ENCODE measurements around the gene BIN1. TPM values are rescaled to one million over a fixed set of nuclear protein-coding genes. Genes with fewer than 3 reads are reported as not detected.
A peak's percentile ranks its signal among the peaks of the same experiment; 100 is the strongest.

Gene BIN1
- polyA plus RNA-seq, 1 of the 3 experiments (the other 2 are of a cell fraction) = 40.3 TPM

DNA sequence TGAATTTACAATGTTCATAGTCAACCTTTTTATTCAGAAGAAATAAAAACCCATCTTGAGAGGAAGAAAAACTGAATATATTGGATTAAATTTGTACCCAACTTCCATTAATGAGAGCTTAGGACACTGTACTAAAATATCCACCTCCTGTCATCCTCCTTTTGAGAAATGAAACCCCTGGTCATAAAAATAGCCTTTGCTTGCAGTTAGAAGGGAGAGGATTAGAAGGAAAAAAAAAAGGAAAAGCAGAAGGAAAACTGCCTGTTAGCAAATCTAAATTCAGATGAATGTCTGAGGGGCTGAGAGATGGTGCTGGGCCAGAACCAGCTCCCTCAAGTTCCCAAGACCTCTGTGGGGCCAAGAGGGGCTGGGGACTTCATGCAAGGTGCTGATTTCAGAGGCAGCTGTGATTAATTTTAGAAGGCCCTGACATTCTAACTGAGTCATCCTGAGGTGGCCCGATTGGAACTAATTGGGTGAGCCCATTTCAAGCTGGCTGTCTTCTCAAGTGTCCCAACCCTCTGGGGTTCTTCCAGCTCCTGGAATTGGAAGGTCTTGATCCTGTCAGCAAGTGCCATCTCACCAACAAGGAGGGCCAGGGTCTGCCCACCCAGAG is 38.4 kb upstream of the BIN1 start:
- no peaks in the 10 kb centered on the region for H4K20me1 ChIP-seq (ENCODE audit: insufficient read depth)
- H3K79me2 ChIP-seq (ENCODE audit: insufficient read depth) = no peaks in the 10 kb centered on the region
- no peak overlapping the region for H3K27ac ChIP-seq (ENCODE audit: low read depth in 2 of 2, low read length in 1 of 2)
- no peak overlapping the region for H3K4me2 ChIP-seq
- no peak for DNase-seq
- H3F3A ChIP-seq (replicated peaks; ENCODE audit: insufficient read depth) = peaks cover 10% of the 10 kb centered on the region
- no peak overlapping the region for H3K9ac ChIP-seq
- no peak overlapping the region for H3K4me3 ChIP-seq (ENCODE audit: low read depth in 2 of 2, low read length in 1 of 2)
- H3K4me1 ChIP-seq (ENCODE audit: control insufficient read depth in 1 of 2, insufficient read depth in 2 of 2, low read depth in 1 of 2, low read length in 1 of 2) = peaks cover 0 to 3% of the 10 kb centered on the region in 2 experiments; a peak in 1 of 4 replicates
- no peaks in the 10 kb centered on the region for H3K9me3 ChIP-seq
- CTCF ChIA-PET = interaction anchor here (0.6 to 1.5 kb wide), 6 partner anchors 11 to 96 kb away, joined by 3 to 6 read pairs (median 4); no protein-coding TSS in a partner anchor
- WGBS (ENCODE audit: low lambda C conversion rate) = 38% methylated on average over 1 of the region's 1 CpG
- POLR2A ChIA-PET = no interaction called here
- no peaks in the 10 kb centered on the region for H3K9me2 ChIP-seq
- no peaks in the 10 kb centered on the region for H3K36me3 ChIP-seq (replicated peaks in 1 of 2; ENCODE audit: control insufficient read depth in 1 of 2, insufficient read depth in 2 of 2, low read length in 1 of 2)
- no peak for TF ChIP-seq TEAD4 (IDR thresholded peaks at IDR 0.05; ENCODE audit: borderline replicate concordance, insufficient read depth)
- TF ChIP-seq TCF12 (IDR thresholded peaks at IDR 0.05) = peak; percentile 57; the same call in 1 of the 2 replicates
- TF ChIP-seq CHD2 (IDR thresholded peaks at IDR 0.05; ENCODE audit: low read length, partially characterized antibody) = no peak
- H3K27me3 ChIP-seq (ENCODE audit: insufficient read depth) = no peaks in the 10 kb centered on the region
- no peak overlapping the region for H2AFZ ChIP-seq (ENCODE audit: low read depth)

DNA sequence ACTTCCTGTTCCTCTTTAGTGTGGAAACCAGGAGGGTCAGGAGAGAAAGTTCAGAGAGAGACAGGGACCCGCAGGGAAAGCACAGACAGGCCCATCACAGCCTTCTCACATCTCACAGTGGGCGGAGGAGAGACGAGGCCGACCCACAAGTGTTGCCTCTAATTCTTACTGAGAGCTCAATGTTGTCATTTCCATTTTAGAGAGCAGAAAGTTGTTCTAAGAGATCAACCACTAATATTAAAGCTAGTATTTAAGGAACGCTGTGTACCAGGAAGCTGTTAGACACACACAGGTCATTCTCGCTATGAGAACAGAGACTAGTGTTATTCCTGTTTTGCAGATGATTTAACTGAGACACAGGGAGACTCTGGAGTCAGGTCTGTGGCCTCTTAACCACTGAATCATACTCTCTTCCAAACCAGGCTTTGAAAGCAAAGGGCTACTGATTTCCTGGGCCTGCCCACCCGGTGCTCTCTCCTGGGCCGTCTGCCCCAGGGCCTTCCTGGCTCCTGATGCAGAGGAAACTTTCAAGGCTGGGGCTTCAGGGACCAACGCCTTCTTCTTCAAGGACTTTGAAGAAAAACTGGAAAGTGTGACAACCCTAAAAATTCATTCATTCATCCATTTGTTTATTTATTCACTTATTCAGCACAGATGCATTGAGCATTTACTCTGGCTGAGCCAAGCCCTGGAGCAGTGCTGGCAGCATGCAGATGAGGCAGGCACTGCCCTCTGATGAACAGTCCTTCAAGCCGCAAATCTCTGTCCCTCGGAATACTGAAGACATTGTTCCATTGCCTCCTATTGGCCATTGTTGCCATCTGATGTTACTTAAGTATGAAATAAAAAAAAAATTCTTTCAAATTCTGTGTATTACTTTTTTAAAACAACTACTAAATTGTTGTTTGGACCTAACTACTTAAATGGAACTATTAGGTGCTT is 37.2 kb upstream of the BIN1 start:
- Histone ChIP-seq H3K27ac (ENCODE audit: low read depth in 2 of 2, low read length in 1 of 2) (peak overlapping the region in 1 of 2 experiments; percentile 41; a peak in 1 of 4 replicates), H3K4me2 (no peak overlapping the region), H2AFZ (ENCODE audit: low read depth) (peak overlapping the region; percentile 40; the same call in 1 of the 2 replicates), H3K79me2 (ENCODE audit: insufficient read depth) (no peaks in the 10 kb centered on the region), H3K9ac (no peak overlapping the region), H3K27me3 (ENCODE audit: insufficient read depth) (no peaks in the 10 kb centered on the region), H4K20me1 (ENCODE audit: insufficient read depth) (no peaks in the 10 kb centered on the region), H3F3A (replicated peaks; ENCODE audit: insufficient read depth) (peaks cover 4% of the 10 kb centered on the region), H3K36me3 (replicated peaks in 1 of 2; ENCODE audit: control insufficient read depth in 1 of 2, insufficient read depth in 2 of 2, low read length in 1 of 2) (no peaks in the 10 kb centered on the region), H3K9me2 (no peaks in the 10 kb centered on the region), H3K4me3 (ENCODE audit: low read depth in 2 of 2, low read length in 1 of 2) (no peak overlapping the region), H3K9me3 (peaks cover 4% of the 10 kb centered on the region; the same call in 1 of the 2 replicates), H3K4me1 (ENCODE audit: control insufficient read depth in 1 of 2, insufficient read depth in 2 of 2, low read depth in 1 of 2, low read length in 1 of 2) (peaks cover 0 to 3% of the 10 kb centered on the region in 2 experiments; a peak in 1 of 4 replicates)
- POLR2A ChIA-PET = no interaction called here
- CTCF ChIA-PET = interaction anchor here (1.0 to 1.5 kb wide), 5 partner anchors 11 to 94 kb away, joined by 3 to 5 read pairs (median 3); no protein-coding TSS in a partner anchor
- WGBS (ENCODE audit: low lambda C conversion rate) = 87% methylated on average over 11 of the region's 11 CpGs
- TF ChIP-seq RAD21 (IDR thresholded peaks at IDR 0.05; ENCODE audit: low read length) (peak; percentile 34), TAF1 (IDR thresholded peaks at IDR 0.05; ENCODE audit: borderline replicate concordance, low read depth, low read length) (no peak)
- TF ChIP-seq, protein P1, sequence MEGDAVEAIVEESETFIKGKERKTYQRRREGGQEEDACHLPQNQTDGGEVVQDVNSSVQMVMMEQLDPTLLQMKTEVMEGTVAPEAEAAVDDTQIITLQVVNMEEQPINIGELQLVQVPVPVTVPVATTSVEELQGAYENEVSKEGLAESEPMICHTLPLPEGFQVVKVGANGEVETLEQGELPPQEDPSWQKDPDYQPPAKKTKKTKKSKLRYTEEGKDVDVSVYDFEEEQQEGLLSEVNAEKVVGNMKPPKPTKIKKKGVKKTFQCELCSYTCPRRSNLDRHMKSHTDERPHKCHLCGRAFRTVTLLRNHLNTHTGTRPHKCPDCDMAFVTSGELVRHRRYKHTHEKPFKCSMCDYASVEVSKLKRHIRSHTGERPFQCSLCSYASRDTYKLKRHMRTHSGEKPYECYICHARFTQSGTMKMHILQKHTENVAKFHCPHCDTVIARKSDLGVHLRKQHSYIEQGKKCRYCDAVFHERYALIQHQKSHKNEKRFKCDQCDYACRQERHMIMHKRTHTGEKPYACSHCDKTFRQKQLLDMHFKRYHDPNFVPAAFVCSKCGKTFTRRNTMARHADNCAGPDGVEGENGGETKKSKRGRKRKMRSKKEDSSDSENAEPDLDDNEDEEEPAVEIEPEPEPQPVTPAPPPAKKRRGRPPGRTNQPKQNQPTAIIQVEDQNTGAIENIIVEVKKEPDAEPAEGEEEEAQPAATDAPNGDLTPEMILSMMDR (IDR thresholded peaks at IDR 0.05) = peak; percentile 16
- no peak for DNase-seq
